Vagina (tissue), 2 donors: ENCODE data around the gene MFAP3.

ENCODE experiments used
- CTCF ChIP-seq, 3 experiments: fragments of 450-650 bp in 2 of 3; fragments of 200-600 bp in 1 of 3; sonication (generic) in 1 of 3; IDR thresholded peaks; one replicate each; pipeline ENCODE4 v1.5.1; 2017 to 2019; ENCODE audit warnings: antibody characterized with exemption in 3 of 3, mild to moderate bottlenecking in 2 of 3, moderate library complexity in 2 of 3
- POLR2A ChIP-seq, 2 donors: fragments of 450-650 bp; IDR thresholded peaks; one replicate each; pipeline ENCODE4 v1.6.1; 2017; ENCODE audit warnings: antibody characterized with exemption in 2 of 2, mild to moderate bottlenecking in 2 of 2, moderate library complexity in 2 of 2
- POLR2AphosphoS5 ChIP-seq, 2 donors: sonication (generic); formaldehyde crosslinking; IDR thresholded peaks; one replicate each; pipeline ENCODE4 v1.9.0; 2017; ENCODE audit warnings: antibody characterized with exemption in 2 of 2, mild to moderate bottlenecking in 2 of 2, low read depth in 1 of 2; ENCODE audit not compliant: insufficient read depth in 1 of 2

GRCh38 chr5:153998768-153999167 lies 40.0 kb upstream of the MFAP3 start:
- TF ChIP-seq CTCF (IDR thresholded peaks at IDR 0.05) (no peak), POLR2A (IDR thresholded peaks at IDR 0.05) (no peak), POLR2AphosphoS5 (IDR thresholded peaks at IDR 0.05; ENCODE audit: insufficient read depth in 1 of 2, low read depth in 1 of 2) (no peak)
